Stomach (tissue), 9 donors: ENCODE results near the gene AXIN2. TPM values are rescaled to one million over a fixed set of nuclear protein-coding genes. Genes with fewer than 3 reads are reported as not detected.

Experiments used
- DNase-seq, 2 donors: peaks; one replicate each; pipeline versions ENCODE4 v3.0.0 to v3.0.0-alpha.2; 2013 to 2019
- H3K27ac ChIP-seq, 5 donors: fragments of 200-600 bp in 4 of 5; sonication (generic) in 4 of 5; one replicate each; pipeline ENCODE4 v1.5.1; 2013 to 2019; ENCODE audit warnings: mild to moderate bottlenecking in 1 of 5, moderate library complexity in 1 of 5
- H3K27me3 ChIP-seq, 3 donors: fragments of 200-600 bp; sonication (generic); one replicate each; pipeline ENCODE4 v1.5.1; 2017 to 2019; ENCODE audit warnings: mixed run types in 1 of 3
- H3K36me3 ChIP-seq, 4 donors: fragments of 200-600 bp; sonication (generic); 1 replicate in 3 of 4; 2 replicates in 1 of 4; pipeline ENCODE4 v1.5.1; 2016 to 2019
- H3K4me1 ChIP-seq, 4 donors: fragments of 200-600 bp; sonication (generic); one replicate each; pipeline ENCODE4 v1.5.1; 2016 to 2019
- H3K4me3 ChIP-seq, 4 donors: fragments of 200-600 bp; sonication (generic) in 3 of 4; one replicate each; pipeline ENCODE4 v1.5.1; 2016 to 2019; ENCODE audit warnings: mild to moderate bottlenecking in 1 of 4
- H3K9me3 ChIP-seq, 4 donors: fragments of 200-600 bp; sonication (generic); one replicate each; pipeline ENCODE4 v1.5.1; 2016 to 2019
- CTCF ChIP-seq, 7 experiments: fragments of 450-650 bp in 4 of 7; fragments of 200-600 bp in 3 of 7; sonication (generic) in 3 of 7; IDR thresholded peaks; one replicate each; pipeline ENCODE4 v1.5.1; 2016 to 2019; ENCODE audit warnings: antibody characterized with exemption in 7 of 7, control low read depth in 2 of 7, mild to moderate bottlenecking in 1 of 7
- EP300 ChIP-seq: sonication (generic); formaldehyde crosslinking; IDR thresholded peaks from one replicate; pipeline ENCODE4 v1.6.1; 2017; ENCODE audit warnings: antibody characterized with exemption
- POLR2A ChIP-seq, 4 donors: fragments of 450-650 bp; IDR thresholded peaks; one replicate each; pipeline ENCODE4 v1.6.1; 2016; ENCODE audit warnings: antibody characterized with exemption in 4 of 4, control low read depth in 2 of 4, mild to moderate bottlenecking in 1 of 4, moderate library complexity in 1 of 4
- POLR2AphosphoS5 ChIP-seq, 3 donors: sonication (generic); formaldehyde crosslinking; IDR thresholded peaks; one replicate each; pipeline ENCODE4 v1.6.1; 2016; ENCODE audit warnings: antibody characterized with exemption in 3 of 3
- WGBS, 5 donors: extraction: QIAGEN DNeasy Blood & Tissue Kit in 3 of 5; methylation state at CpG; one replicate each; pipeline versions ENCODE4 v1.1.5 to v1.1.7; 2013 to 2018; 5-methylcytosine and 5-hydroxymethylcytosine counted together
- intact Hi-C: fragments of 100-400 bp; cut with DNase I; formaldehyde crosslinking; loops from one replicate; pipeline ENCODE4 v1.15.1; 2023; ENCODE audit warnings: low total_unique reads
- polyA plus RNA-seq, 3 donors: library from polyadenylated mRNA; stranded (reverse); fragments of 200-250 nt; gene quantifications; one replicate each; pipeline ENCODE4 v1.2.3, GENCODE V29; 2013
- total RNA-seq, 5 donors: library from RNA; depleted of rRNA; stranded (reverse); fragments of >200 nt; gene quantifications; one replicate each; pipeline versions ENCODE4 v1.1.0 to v1.2.3, GENCODE V29; 2014 to 2016
- donor health status: healthy with polysubstance abuse.
- donor health status: Bipolar disorder and iron deficiency.
- donor health status: healthy.

AXIN2 gene
- total and polyA plus RNA-seq, 8 donors: 2.7 to 46.9 (median 12.0) TPM

- H3K36me3 ChIP-seq: no peaks in the 10 kb centered on the region
- intact Hi-C loops: no loop called here
- H3K4me3 ChIP-seq: no peak overlapping the region
- TF ChIP-seq POLR2AphosphoS5 (IDR thresholded peaks at IDR 0.05): no peak
- TF ChIP-seq POLR2A (IDR thresholded peaks at IDR 0.05): no peak
- no peak for TF ChIP-seq CTCF (IDR thresholded peaks at IDR 0.05)
- no peak for TF ChIP-seq EP300
- DNase-seq: peak in 1 of 2 donors; percentile 62
- H3K4me1 ChIP-seq: peaks cover 0 to 7% (median 3%) of the 10 kb centered on the region in 4 donors
- 14 to 31% (median 23%) methylated on average over 22 of the region's 22 CpGs for WGBS, 5 donors
- no peaks in the 10 kb centered on the region for H3K9me3 ChIP-seq
- H3K27me3 ChIP-seq: peaks cover 0 to 26% (median 0%) of the 10 kb centered on the region in 3 donors
- no peak overlapping the region for H3K27ac ChIP-seq
Observed at GRCh38 chr17:65495122-65496055, 66.1 kb downstream of the AXIN2 start.

DNA sequence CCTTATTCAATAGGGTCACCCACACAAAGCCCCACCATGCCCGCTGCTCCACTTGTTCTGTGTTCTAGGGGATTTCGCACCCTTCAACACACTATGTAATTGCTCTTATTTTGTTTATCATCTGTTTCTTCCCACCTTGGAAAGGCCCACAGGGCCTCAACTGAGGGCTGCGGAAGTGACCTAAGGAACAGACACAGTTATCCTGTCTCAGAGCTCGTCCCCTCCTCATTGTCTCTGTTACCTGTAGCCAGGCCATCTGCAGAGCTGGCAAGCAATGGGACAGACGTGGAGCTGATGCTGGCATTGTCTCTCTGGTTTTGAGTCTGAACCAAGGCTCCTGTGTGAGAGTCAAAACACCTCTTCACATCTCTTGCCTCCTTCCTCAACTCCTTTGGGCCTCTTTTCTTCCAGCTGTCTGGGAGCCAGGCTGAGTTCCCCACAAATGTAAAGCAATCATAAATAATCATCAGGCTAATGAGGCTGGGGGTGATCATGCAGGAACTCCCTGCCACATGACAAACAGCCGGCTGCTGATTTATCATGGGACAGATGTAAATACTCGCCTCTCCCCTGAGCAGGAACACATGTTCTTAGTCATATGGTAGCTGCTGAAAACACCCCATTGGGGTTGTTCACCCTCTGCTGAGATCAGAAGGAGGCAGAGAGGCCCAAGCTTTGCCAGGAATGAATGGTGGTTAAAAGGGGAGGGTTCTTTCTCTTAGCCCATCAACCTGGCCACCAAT lies 71.9 kb downstream of the AXIN2 start:
- no peak for TF ChIP-seq CTCF (IDR thresholded peaks at IDR 0.05)
- no peak for TF ChIP-seq POLR2A (IDR thresholded peaks at IDR 0.05)
- TF ChIP-seq POLR2AphosphoS5 (IDR thresholded peaks at IDR 0.05): no peak
- no peak for TF ChIP-seq EP300
- 76 to 79% (median 77%) methylated on average over 7 of the region's 7 CpGs for WGBS, 5 donors
- no peak overlapping the region for H3K4me3 ChIP-seq
- H3K4me1 ChIP-seq: no peaks in the 10 kb centered on the region
- H3K36me3 ChIP-seq: no peaks in the 10 kb centered on the region
- intact Hi-C loops: no loop called here
- DNase-seq: peak in 1 of 2 donors; percentile 31
- H3K27me3 ChIP-seq: peaks cover 0 to 15% (median 0%) of the 10 kb centered on the region in 3 donors
- no peak overlapping the region for H3K27ac ChIP-seq
- no peaks in the 10 kb centered on the region for H3K9me3 ChIP-seq

- Histone ChIP-seq H3K36me3 (no peaks in the 10 kb centered on the region), H3K27me3 (peaks cover 0 to 15% (median 0%) of the 10 kb centered on the region in 3 donors), H3K4me1 (no peaks in the 10 kb centered on the region), H3K4me3 (no peak overlapping the region), H3K27ac (no peak overlapping the region), H3K9me3 (no peaks in the 10 kb centered on the region)
- intact Hi-C loops: no loop called here
- DNase-seq: no peak
- no peak for TF ChIP-seq CTCF (IDR thresholded peaks at IDR 0.05)
- no peak for TF ChIP-seq POLR2A (IDR thresholded peaks at IDR 0.05)
- no peak for TF ChIP-seq EP300
- TF ChIP-seq POLR2AphosphoS5 (IDR thresholded peaks at IDR 0.05): no peak
- WGBS, 5 donors: 78 to 96% (median 89%) methylated on average over 1 of the region's 1 CpG
Observed at GRCh38 chr17:65488665-65489064, 72.8 kb downstream of the AXIN2 start.

- no peak for TF ChIP-seq POLR2A (IDR thresholded peaks at IDR 0.05)
- no peak for TF ChIP-seq CTCF (IDR thresholded peaks at IDR 0.05)
- no peak for TF ChIP-seq POLR2AphosphoS5 (IDR thresholded peaks at IDR 0.05)
- no peak for TF ChIP-seq EP300
- Histone ChIP-seq H3K27ac (no peak overlapping the region), H3K9me3 (no peaks in the 10 kb centered on the region), H3K4me3 (no peak overlapping the region), H3K27me3 (peaks cover 0 to 15% (median 0%) of the 10 kb centered on the region in 3 donors), H3K36me3 (no peaks in the 10 kb centered on the region), H3K4me1 (no peaks in the 10 kb centered on the region)
- no peak for DNase-seq
- intact Hi-C loops: no loop called here
Observed at GRCh38 chr17:65487990-65488389, 73.5 kb downstream of the AXIN2 start.
